ENCODE data around the gene GORASP2.
A peak's percentile ranks its signal among the peaks of the same experiment; 100 is the strongest.
"Not testable (repeated sequence)": the region's sequence is repeated elsewhere in the genome, so short reads cannot be mapped to it uniquely, and the experiment has no call there.

The GORASP2 gene

GRCh38 chr2:170928824-170929685 is at the start of gene GORASP2:
TSS of gene GORASP2 (plus strand) at chr2:170929253. CDS start at chr2:170929341, 88 bp downstream.
- peak; percentile 98 for DNase-seq

- DNase-seq, result no peak
Observed at GRCh38 chr2:170881840-170882239, 47.2 kb upstream of the GORASP2 start.

- DNase-seq, result no peak
Observed at GRCh38 chr2:170882758-170883157, 46.3 kb upstream of the GORASP2 start.

DNA sequence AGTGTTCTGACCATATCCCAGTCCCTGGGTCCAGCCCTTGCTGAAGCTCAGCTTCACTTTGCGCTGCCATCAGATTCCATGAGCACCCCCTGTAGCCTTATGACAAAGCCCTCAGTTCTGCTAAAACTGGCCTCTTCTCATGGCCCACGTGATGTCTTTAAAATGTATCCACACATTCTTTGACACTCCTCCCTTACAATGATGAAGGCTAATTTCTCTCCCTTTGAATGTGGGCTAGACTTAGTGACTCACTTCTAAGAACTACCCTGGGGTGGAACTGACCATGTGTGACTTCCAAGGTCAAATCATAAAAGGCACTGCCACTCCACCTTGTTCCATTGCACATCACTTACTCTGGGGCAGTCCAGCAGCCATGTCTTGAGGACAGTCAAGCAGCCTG is 45.4 kb upstream of the GORASP2 start:
- DNase-seq, result no peak

- DNase-seq, result no peak
Observed at GRCh38 chr2:170885130-170885791, 43.8 kb upstream of the GORASP2 start.

DNA sequence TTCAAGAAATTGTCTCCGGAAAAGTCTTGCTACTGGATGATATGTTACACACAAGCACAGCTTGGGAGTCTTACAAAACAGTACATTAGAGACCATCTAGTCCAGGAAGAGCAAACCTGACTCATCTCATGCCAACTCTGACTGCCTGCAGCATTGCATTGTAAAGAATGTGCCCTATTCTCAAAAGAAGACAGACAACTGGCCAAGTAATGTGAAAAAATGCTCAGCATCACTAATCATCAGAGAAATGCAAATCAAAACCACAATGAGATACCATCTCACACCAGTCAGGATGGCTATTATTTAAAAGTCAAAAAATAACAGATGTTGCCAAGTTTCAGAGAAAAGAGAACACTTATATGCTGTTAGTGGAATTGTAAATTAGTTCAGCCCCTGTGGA is 42.7 kb upstream of the GORASP2 start:
- DNase-seq, result no peak

DNA sequence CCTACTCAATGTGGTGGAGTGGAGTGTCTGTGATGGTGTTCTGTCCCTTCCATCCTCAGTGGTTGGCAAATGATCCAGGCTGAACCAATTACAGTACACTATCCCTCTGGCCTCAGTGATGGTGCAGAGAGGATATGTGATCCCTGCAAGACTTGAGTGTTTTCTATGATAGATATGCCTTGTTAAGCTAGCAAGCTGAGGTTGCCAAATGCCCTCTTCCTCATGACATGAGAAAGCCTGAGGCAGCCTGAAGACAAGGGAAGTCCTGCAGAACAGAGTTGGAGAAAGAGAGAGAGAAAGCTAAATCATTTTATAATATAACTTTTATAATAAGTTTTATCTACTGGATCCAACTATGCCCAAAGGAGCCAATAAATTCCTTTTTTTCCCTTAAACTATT is 41.6 kb upstream of the GORASP2 start:
- DNase-seq, result no peak

- DNase-seq, result no peak
Observed at GRCh38 chr2:170887896-170888295, 41.2 kb upstream of the GORASP2 start.

DNA sequence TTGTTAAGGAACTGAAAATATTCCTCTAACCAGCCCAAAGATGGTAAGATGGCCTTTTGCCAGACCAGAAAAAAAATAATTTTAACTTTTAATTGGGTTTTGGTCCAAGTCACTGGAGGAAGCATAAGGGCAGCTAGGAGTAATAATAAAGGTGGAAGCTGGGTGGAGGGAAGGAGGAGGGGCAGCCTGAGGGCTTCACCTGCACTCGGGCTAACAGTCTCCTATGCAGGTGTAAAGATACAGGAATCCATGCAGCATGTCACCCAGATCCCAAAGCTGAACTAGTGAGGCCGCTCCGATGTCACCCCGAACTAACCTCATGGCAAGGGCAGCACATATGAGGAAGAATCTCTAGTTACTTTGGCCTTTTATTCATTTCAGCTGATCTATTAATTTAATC is 37.2 kb upstream of the GORASP2 start:
- no peak for DNase-seq

DNA sequence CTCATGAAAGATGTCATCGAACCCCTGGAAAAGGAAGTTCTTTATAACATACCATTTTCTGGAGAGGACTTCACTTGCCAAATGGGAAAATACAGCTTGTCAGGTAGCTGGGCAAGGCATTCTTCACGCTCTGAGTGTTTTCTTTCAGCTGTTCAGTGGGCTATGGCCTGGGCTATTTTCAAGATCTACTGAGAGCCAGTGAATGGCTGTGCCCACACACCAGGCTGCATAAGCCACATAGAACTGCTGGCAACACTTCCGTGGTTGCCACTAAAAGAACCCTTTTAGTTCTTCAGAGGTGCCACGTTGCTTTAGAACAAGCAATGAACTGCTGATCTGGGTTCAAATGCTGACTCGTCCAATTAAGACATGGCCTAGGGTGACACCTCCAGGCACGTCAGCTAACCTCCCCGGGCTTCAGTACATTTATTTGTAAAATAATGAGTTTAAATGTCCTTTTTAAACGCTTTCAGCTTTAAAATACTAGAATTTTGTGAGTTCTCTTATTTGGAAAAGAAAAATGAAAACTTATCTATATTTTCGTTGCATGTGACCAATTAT is 36.6 kb upstream of the GORASP2 start:
- DNase-seq, result no peak

GRCh38 chr2:170895023-170895757 is 33.9 kb upstream of the GORASP2 start:
- no peak for DNase-seq

DNA sequence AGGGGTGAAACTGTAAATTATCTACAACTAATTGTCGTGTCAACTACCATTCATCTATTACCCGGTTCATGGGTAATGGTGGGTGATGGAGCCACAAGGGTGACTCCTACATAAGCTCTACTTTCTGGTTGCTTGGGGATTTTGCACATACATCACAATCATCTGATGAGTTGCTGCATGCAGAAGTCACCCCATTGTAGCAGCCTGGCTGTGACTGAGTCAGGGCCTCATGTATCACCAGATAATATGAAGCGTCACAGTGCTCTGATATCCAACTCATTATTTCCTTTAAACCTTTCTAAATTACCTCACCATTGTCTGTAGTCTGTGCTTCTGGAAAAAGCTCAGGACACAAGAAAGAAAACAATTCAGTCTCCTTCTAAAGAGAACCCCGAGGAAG is 32.4 kb upstream of the GORASP2 start:
- no peak for DNase-seq

DNA sequence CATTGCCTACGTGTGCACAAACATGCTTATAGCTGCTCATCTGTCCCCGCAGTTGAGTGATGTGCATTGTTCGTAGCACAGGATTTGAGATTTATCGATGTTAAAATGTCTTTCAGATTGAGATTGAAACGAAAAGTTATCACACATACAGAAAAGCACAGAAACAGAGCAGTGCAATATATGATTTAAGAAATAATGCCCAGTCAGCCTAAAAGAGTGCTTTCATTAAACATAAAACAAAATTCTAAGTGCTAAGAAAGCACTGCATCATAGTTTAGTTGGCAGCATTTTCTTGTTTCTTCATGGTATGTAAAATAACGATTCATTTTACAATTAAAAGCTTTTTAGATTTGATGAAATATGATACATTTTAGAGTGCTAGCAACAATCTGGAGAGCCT is 31.9 kb upstream of the GORASP2 start:
- no peak for DNase-seq

DNA sequence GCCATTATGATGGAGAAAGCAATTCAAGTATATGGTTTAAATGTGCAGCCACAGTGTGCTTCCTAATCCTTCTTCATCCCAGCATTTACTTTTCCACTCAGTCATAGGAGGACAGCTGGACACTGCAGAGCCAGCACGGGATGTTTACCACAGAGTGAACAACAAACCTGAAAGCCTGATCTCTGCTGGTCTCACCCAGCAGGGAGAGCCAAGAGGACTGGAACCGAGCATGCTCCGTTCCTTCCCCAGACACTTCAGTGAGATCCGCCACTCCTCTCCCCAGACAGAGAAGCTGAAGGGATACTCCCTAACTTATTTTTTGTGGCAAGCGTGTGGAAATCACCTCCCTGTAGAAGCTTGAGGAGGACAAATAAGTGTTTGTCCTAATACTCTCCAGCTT is 23.2 kb upstream of the GORASP2 start:
- DNase-seq, result no peak

DNA sequence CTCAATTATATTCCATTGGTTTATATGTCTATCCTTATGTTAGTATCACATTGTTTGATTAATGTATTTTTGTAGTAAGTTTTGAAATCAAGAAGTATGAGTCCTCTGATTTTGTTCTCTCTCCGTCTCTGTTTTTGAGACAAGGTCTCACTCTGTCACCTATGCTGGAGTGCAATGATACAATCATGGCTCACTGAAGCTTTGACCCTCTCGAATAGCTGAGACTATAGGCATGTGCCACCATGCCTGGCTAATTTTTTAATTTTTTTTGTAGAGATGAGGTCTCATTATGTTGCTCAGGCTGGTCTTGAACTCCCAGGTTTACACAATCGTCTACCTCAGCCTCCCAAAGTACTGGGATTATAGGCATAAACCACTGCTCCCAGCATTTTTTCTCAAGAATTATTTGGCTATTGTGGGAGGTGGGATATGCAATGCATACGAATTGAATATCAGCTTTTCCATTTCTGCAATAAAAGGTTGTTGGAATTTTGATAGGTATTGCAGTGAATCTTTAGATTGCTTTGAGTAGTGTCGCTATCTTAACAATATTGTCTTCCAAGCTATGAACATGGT is 17.7 kb upstream of the GORASP2 start:
- no peak for DNase-seq

GRCh38 chr2:170914994-170915666 is 13.9 kb upstream of the GORASP2 start:
- not testable (repeated sequence) for DNase-seq

GRCh38 chr2:170917219-170917913 is 11.7 kb upstream of the GORASP2 start:
- no peak for DNase-seq

DNA sequence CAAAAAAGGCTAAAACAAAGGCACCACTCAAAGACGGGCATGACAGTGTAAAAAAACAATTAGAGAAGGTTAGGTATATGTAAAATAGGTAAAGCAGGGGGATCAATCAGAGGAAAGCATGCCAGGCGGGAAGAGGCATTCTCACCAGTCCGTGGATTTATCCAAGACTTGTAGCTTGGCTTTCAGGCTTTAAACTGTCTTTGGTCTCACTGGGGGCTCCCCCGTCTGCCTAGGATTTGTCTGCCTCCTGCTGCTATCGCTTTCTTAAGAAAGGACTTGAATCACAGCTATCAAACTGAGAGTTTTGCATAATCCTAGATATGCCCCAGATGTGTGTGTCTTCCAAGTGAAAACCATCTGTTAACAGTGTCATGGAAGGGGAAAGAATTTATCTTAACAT is 11.1 kb upstream of the GORASP2 start:
- no peak for DNase-seq

DNA sequence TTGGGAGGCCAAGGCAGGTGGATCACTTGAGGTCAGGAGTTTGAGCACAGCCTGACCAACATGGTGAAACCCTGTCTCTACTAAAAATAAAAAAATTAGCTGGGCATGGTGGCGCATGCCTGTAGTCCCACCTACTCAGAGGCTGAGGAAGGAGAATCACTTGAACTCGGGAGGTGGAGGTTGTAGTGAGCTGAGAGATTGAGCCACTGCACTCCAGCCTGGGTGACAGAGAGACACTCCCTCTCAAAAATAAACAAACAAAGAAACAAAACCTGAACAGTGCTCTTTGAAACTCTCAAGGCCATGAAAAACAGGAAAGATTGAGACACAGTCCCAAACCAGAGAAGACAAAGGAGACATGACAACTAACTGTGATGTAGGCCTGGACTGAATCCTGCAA is 7.2 kb upstream of the GORASP2 start:
- not testable (repeated sequence) for DNase-seq

DNA sequence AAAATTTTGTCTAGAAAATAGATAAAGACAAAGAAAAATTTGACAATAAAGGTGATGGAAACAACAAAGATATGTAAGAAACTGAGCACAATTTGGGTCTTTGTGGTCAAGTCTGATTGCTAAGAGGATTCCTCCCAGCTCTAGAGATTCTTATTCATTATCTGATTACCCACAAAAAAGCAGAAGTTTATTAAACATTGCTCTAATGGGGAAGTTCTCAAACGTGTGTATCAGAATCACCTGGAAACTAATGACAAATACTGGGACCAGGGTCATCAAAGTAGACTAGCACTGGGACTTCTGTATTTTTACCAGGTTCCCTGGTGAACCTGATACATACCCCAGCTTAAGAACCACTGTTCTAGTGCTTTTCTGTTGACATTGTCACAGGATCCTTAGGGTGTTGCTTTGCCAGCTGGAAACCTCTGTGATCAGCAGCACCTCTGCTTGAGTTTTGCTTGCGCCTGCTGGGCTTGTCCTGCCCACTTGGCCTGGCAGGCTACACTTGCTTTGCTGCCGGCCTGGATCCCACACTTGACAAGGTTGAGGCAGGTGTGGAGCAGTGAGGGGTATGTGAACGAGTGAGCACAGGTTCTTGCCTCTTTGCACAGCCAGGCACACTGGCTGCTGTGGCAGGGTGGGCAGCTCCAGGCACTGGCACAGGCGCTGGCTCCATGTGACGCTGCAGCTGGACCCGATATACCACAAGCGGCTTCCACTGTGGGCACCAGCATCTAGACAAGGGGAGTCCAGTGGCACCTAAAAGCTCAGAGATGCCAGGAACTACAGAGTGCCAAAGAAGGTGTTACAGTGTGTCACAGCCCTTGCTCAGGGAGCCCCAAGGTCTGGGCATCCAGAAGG is 6.2 kb upstream of the GORASP2 start:
- DNase-seq, result no peak

GRCh38 chr2:170923799-170924198 is 5.3 kb upstream of the GORASP2 start:
- no peak for DNase-seq
